Gastroesophageal sphincter (tissue), 3 donors: ENCODE measurements around the gene TMEM164.

Experiments used
- CTCF ChIP-seq, 4 experiments: fragments of 200-600 bp in 2 of 4; fragments of 450-650 bp in 2 of 4; sonication (generic) in 1 of 4; IDR thresholded peaks; one replicate each; pipeline ENCODE4 v1.5.1; 2017 to 2019; ENCODE audit warnings: antibody characterized with exemption in 4 of 4, mild to moderate bottlenecking in 2 of 4, moderate library complexity in 2 of 4
- EP300 ChIP-seq: sonication (generic); formaldehyde crosslinking; IDR thresholded peaks from one replicate; pipeline ENCODE4 v1.6.1; 2017; ENCODE audit warnings: antibody characterized with exemption, mild to moderate bottlenecking
- POLR2A ChIP-seq, 2 donors: fragments of 450-650 bp; IDR thresholded peaks; one replicate each; pipeline ENCODE4 v1.6.1; 2017; ENCODE audit warnings: antibody characterized with exemption in 2 of 2, mild to moderate bottlenecking in 2 of 2, moderate library complexity in 1 of 2
- POLR2AphosphoS5 ChIP-seq: sonication (generic); formaldehyde crosslinking; IDR thresholded peaks from one replicate; pipeline ENCODE4 v1.6.1; 2017; ENCODE audit warnings: antibody characterized with exemption

GRCh38 chrX:110046001-110046400 lies 43.1 kb downstream of the TMEM164 start:
- TF ChIP-seq CTCF (IDR thresholded peaks at IDR 0.05), result no peak
- TF ChIP-seq POLR2A (IDR thresholded peaks at IDR 0.05), result no peak
- no peak for TF ChIP-seq POLR2AphosphoS5
- TF ChIP-seq EP300, result no peak
